ENCODE results near the gene C10orf88. TPM values are rescaled to one million over a fixed set of nuclear protein-coding genes. Genes with fewer than 3 reads are reported as not detected.

The C10orf88 gene
- total and polyA plus RNA-seq, 7 donors = 4.1 to 9.5 (median 6.3) TPM

- no peaks in the 10 kb centered on the region for H3K9me3 ChIP-seq
- H3K27me3 ChIP-seq (ENCODE audit: insufficient read depth in 3 of 3, low read length in 2 of 3) = no peaks in the 10 kb centered on the region
- no peaks in the 10 kb centered on the region for H3K36me3 ChIP-seq (ENCODE audit: insufficient read depth in 1 of 2, low read depth in 1 of 2)
- DNase-seq = no peak
- H3K4me3 ChIP-seq = no peak overlapping the region
- TF ChIP-seq CTCF (IDR thresholded peaks at IDR 0.05) = no peak
- ATAC-seq = no peak
- intact Hi-C loops (cut with DNase I) = no loop called here
- WGBS, 3 donors = 77 to 89% (median 88%) methylated on average over 3 of the region's 3 CpGs
- H3K27ac ChIP-seq = no peak overlapping the region
- H3K4me1 ChIP-seq = peaks cover 1% of the 10 kb centered on the region
Measured at GRCh38 chr10:122974543-122975064, 20.6 kb upstream of the C10orf88 start.

GRCh38 chr10:122974023-122974422, 20.0 kb upstream of the C10orf88 start:
- H3K27me3 ChIP-seq (ENCODE audit: insufficient read depth in 3 of 3, low read length in 2 of 3) = no peaks in the 10 kb centered on the region
- intact Hi-C loops (cut with DNase I) = no loop called here
- H3K4me1 ChIP-seq = no peaks in the 10 kb centered on the region
- no peaks in the 10 kb centered on the region for H3K36me3 ChIP-seq (ENCODE audit: insufficient read depth in 1 of 2, low read depth in 1 of 2)
- no peak for ATAC-seq
- H3K4me3 ChIP-seq = no peak overlapping the region
- no peaks in the 10 kb centered on the region for H3K9me3 ChIP-seq
- no peak for DNase-seq
- WGBS, 3 donors = 47 to 54% (median 48%) methylated on average over 5 of the region's 5 CpGs
- TF ChIP-seq CTCF (IDR thresholded peaks at IDR 0.05) = no peak
- no peak overlapping the region for H3K27ac ChIP-seq

- ATAC-seq (no peak), DNase-seq (no peak)
- H3K27ac ChIP-seq = no peak overlapping the region
- peaks cover 10% of the 10 kb centered on the region for H3K9me3 ChIP-seq
- 78 to 82% (median 82%) methylated on average over 3 of the region's 3 CpGs for WGBS, 3 donors
- no peaks in the 10 kb centered on the region for H3K27me3 ChIP-seq (ENCODE audit: insufficient read depth in 3 of 3, low read length in 2 of 3)
- TF ChIP-seq CTCF (IDR thresholded peaks at IDR 0.05) = no peak
- intact Hi-C loops (cut with DNase I) = no loop called here
- H3K4me1 ChIP-seq = no peaks in the 10 kb centered on the region
- no peak overlapping the region for H3K4me3 ChIP-seq
- H3K36me3 ChIP-seq (ENCODE audit: insufficient read depth in 1 of 2, low read depth in 1 of 2) = no peaks in the 10 kb centered on the region
Measured at GRCh38 chr10:122968698-122969097, 14.7 kb upstream of the C10orf88 start.

- Histone ChIP-seq H3K27ac (no peak overlapping the region), H3K36me3 (ENCODE audit: insufficient read depth in 1 of 2, low read depth in 1 of 2) (no peaks in the 10 kb centered on the region), H3K4me3 (no peak overlapping the region), H3K4me1 (no peaks in the 10 kb centered on the region), H3K27me3 (ENCODE audit: insufficient read depth in 3 of 3, low read length in 2 of 3) (no peaks in the 10 kb centered on the region), H3K9me3 (peaks cover 10% of the 10 kb centered on the region)
- DNase-seq (no peak), ATAC-seq (no peak)
- intact Hi-C loops (cut with DNase I) = no loop called here
- no peak for TF ChIP-seq CTCF (IDR thresholded peaks at IDR 0.05)
Measured at GRCh38 chr10:122966879-122967278, 12.9 kb upstream of the C10orf88 start.

- DNase-seq = no peak
- Histone ChIP-seq H3K9me3 (peaks cover 2% of the 10 kb centered on the region), H3K4me1 (no peaks in the 10 kb centered on the region), H3K4me3 (no peak overlapping the region), H3K27me3 (ENCODE audit: insufficient read depth in 3 of 3, low read length in 2 of 3) (no peaks in the 10 kb centered on the region), H3K27ac (no peak overlapping the region), H3K36me3 (ENCODE audit: insufficient read depth in 1 of 2, low read depth in 1 of 2) (no peaks in the 10 kb centered on the region)
- intact Hi-C loops (cut with DNase I) = no loop called here
- no peak for ATAC-seq
- TF ChIP-seq CTCF (IDR thresholded peaks at IDR 0.05) = no peak
- 67 to 76% (median 74%) methylated on average over 3 of the region's 3 CpGs for WGBS, 3 donors
Measured at GRCh38 chr10:122962405-122962804, 8.4 kb upstream of the C10orf88 start.
